Measurements from ENCODE around the gene LMBR1.

Gene LMBR1

DNA sequence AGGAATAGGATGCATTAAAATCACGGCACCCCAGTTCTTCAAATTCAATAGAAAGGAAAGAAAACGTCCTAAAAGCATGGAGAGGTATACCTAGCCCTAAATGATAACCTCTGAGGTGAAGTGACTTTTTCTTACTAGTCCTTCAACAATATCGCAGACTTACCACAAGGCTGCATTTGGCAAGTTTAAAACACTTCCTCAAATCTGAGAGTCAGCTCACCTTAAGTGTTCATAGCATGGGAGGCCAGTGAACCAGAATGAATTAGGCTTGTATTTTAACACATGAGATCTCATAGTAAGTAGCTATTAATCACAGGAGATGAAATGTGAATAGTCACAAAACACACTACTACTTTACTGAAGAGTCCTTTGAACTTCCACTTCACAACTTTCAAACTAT, 128.2 kb downstream of the LMBR1 start:
- H3K18ac ChIP-seq (ENCODE audit: low read length): no peak overlapping the region
- no peak overlapping the region for H2BK12ac ChIP-seq (ENCODE audit: low read length)
- no peak overlapping the region for H3K14ac ChIP-seq (ENCODE audit: low read length)
- H3K4me2 ChIP-seq (ENCODE audit: insufficient read depth, low read length, poor library complexity, severe bottlenecking): no peak overlapping the region
- H3K79me1 ChIP-seq (ENCODE audit: low read depth, low read length): no peaks in the 10 kb centered on the region
- no peak overlapping the region for H2AFZ ChIP-seq (ENCODE audit: low read length)
- no peak overlapping the region for H3K9ac ChIP-seq (ENCODE audit: low read depth, low read length, poor library complexity)
- no peak overlapping the region for H3K23ac ChIP-seq (ENCODE audit: low read depth, low read length, poor library complexity)
- H3K27ac ChIP-seq (replicated peaks; ENCODE audit: low read length): no peak overlapping the region
- H2AK5ac ChIP-seq (ENCODE audit: low read depth, low read length): no peak overlapping the region
- H4K8ac ChIP-seq (ENCODE audit: low read depth, low read length): no peak overlapping the region
- H3K4ac ChIP-seq (ENCODE audit: low read length): no peak overlapping the region
- DNase-seq (ENCODE audit: low spot score): no peak
- no peak overlapping the region for H2BK120ac ChIP-seq (ENCODE audit: low read depth, low read length)
- peaks cover 1 to 10% of the 10 kb centered on the region in 2 donors for H3K9me3 ChIP-seq (replicated peaks in 1 of 2; ENCODE audit: control insufficient read depth in 2 of 2, insufficient read depth in 1 of 2, low read depth in 1 of 2, low read length in 2 of 2)
- no peak overlapping the region for H3K4me3 ChIP-seq (ENCODE audit: low read length in 2 of 2)
- H2BK5ac ChIP-seq (ENCODE audit: low read length): no peak overlapping the region
- no CpG with 5 or more reads among the region's 3 CpGs for WGBS, 2 donors (ENCODE audit: extremely low coverage in 2 of 2, insufficient read length in 2 of 2, insufficient replicate concordance in 1 of 2)
- H3K4me1 ChIP-seq (ENCODE audit: control insufficient read depth in 2 of 2, insufficient read depth in 1 of 2, low read depth in 1 of 2, low read length in 2 of 2): no peaks in the 10 kb centered on the region
- no peak overlapping the region for H2BK15ac ChIP-seq (ENCODE audit: low read length)
- H3K27me3 ChIP-seq (ENCODE audit: control insufficient read depth in 3 of 3, insufficient read depth in 3 of 3, low read depth in 1 of 3, low read length in 3 of 3): no peaks in the 10 kb centered on the region
- peaks cover 1 to 28% of the 10 kb centered on the region in 2 donors for H3K36me3 ChIP-seq (replicated peaks in 1 of 2; ENCODE audit: control insufficient read depth in 2 of 2, insufficient read depth in 2 of 2, low read length in 2 of 2)
- H4K91ac ChIP-seq (ENCODE audit: low read depth, low read length, poor library complexity): no peak overlapping the region

DNA sequence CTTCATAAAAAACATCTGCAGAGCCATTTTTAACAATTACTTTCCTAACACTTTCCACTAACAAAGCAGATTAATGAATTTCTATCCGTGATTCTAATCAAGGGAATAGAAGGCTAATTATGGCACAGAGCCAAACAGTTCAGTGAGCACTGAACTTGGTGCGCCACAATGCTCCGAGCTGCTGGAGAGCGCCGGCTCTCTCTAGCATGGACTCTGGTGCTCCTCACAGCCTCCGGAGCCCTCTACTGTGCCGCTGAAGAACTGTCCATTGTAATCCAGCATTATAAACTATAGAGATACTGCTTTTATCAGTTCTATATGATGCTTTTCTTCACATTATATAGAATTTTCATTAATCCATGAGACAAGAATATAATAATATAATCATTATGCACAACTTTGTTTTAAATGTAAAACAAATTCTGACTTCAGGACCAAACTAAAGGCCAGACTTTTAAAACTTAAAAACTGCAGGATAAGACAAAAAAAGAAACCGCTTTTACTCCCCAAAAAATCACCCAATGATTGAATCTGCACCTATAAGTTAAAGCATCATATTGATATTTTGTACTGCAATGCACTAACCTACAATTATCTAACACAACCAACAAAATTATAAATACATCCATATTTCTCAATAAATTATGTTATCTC, 128.8 kb downstream of the LMBR1 start:
- Histone ChIP-seq H3K9ac (ENCODE audit: low read depth, low read length, poor library complexity) (no peak overlapping the region), H2BK120ac (ENCODE audit: low read depth, low read length) (no peak overlapping the region), H3K36me3 (replicated peaks in 1 of 2; ENCODE audit: control insufficient read depth in 2 of 2, insufficient read depth in 2 of 2, low read length in 2 of 2) (peaks cover 1 to 30% of the 10 kb centered on the region in 2 donors), H3K4me1 (ENCODE audit: control insufficient read depth in 2 of 2, insufficient read depth in 1 of 2, low read depth in 1 of 2, low read length in 2 of 2) (no peaks in the 10 kb centered on the region), H3K4me2 (ENCODE audit: insufficient read depth, low read length, poor library complexity, severe bottlenecking) (no peak overlapping the region), H3K79me1 (ENCODE audit: low read depth, low read length) (no peaks in the 10 kb centered on the region), H3K27ac (replicated peaks; ENCODE audit: low read length) (no peak overlapping the region), H2BK15ac (ENCODE audit: low read length) (no peak overlapping the region), H3K27me3 (ENCODE audit: control insufficient read depth in 3 of 3, insufficient read depth in 3 of 3, low read depth in 1 of 3, low read length in 3 of 3) (no peaks in the 10 kb centered on the region), H2BK12ac (ENCODE audit: low read length) (no peak overlapping the region), H2AK5ac (ENCODE audit: low read depth, low read length) (no peak overlapping the region), H3K23ac (ENCODE audit: low read depth, low read length, poor library complexity) (no peak overlapping the region), H2AFZ (ENCODE audit: low read length) (no peak overlapping the region), H3K9me3 (replicated peaks in 1 of 2; ENCODE audit: control insufficient read depth in 2 of 2, insufficient read depth in 1 of 2, low read depth in 1 of 2, low read length in 2 of 2) (peaks cover 3 to 15% of the 10 kb centered on the region in 2 donors), H4K91ac (ENCODE audit: low read depth, low read length, poor library complexity) (no peak overlapping the region), H3K4ac (ENCODE audit: low read length) (no peak overlapping the region), H3K4me3 (ENCODE audit: low read length in 2 of 2) (no peak overlapping the region), H3K18ac (ENCODE audit: low read length) (no peak overlapping the region), H2BK5ac (ENCODE audit: low read length) (no peak overlapping the region), H4K8ac (ENCODE audit: low read depth, low read length) (no peak overlapping the region), H3K14ac (ENCODE audit: low read length) (no peak overlapping the region)
- WGBS, 2 donors (ENCODE audit: extremely low coverage in 2 of 2, insufficient read length in 2 of 2, insufficient replicate concordance in 1 of 2): no CpG with 5 or more reads among the region's 8 CpGs
- DNase-seq (ENCODE audit: low spot score): no peak

- no peak overlapping the region for H2AFZ ChIP-seq (ENCODE audit: low read length)
- H4K91ac ChIP-seq (ENCODE audit: low read depth, low read length, poor library complexity): no peak overlapping the region
- H3K27me3 ChIP-seq (ENCODE audit: control insufficient read depth in 3 of 3, insufficient read depth in 3 of 3, low read depth in 1 of 3, low read length in 3 of 3): no peaks in the 10 kb centered on the region
- no peak for DNase-seq (ENCODE audit: low spot score)
- no peak overlapping the region for H3K4ac ChIP-seq (ENCODE audit: low read length)
- H3K27ac ChIP-seq (replicated peaks; ENCODE audit: low read length): no peak overlapping the region
- no peak overlapping the region for H3K23ac ChIP-seq (ENCODE audit: low read depth, low read length, poor library complexity)
- H3K4me1 ChIP-seq (ENCODE audit: control insufficient read depth in 2 of 2, insufficient read depth in 1 of 2, low read depth in 1 of 2, low read length in 2 of 2): no peaks in the 10 kb centered on the region
- peaks cover 1 to 33% of the 10 kb centered on the region in 2 donors for H3K36me3 ChIP-seq (replicated peaks in 1 of 2; ENCODE audit: control insufficient read depth in 2 of 2, insufficient read depth in 2 of 2, low read length in 2 of 2)
- no CpG with 5 or more reads among the region's 7 CpGs for WGBS, 2 donors (ENCODE audit: extremely low coverage in 2 of 2, insufficient read length in 2 of 2, insufficient replicate concordance in 1 of 2)
- H3K9ac ChIP-seq (ENCODE audit: low read depth, low read length, poor library complexity): no peak overlapping the region
- no peak overlapping the region for H2BK5ac ChIP-seq (ENCODE audit: low read length)
- H2BK120ac ChIP-seq (ENCODE audit: low read depth, low read length): no peak overlapping the region
- no peak overlapping the region for H2BK12ac ChIP-seq (ENCODE audit: low read length)
- H3K4me3 ChIP-seq (ENCODE audit: low read length in 2 of 2): no peak overlapping the region
- H3K4me2 ChIP-seq (ENCODE audit: insufficient read depth, low read length, poor library complexity, severe bottlenecking): no peak overlapping the region
- H2AK5ac ChIP-seq (ENCODE audit: low read depth, low read length): no peak overlapping the region
- H3K79me1 ChIP-seq (ENCODE audit: low read depth, low read length): no peaks in the 10 kb centered on the region
- H2BK15ac ChIP-seq (ENCODE audit: low read length): no peak overlapping the region
- H3K14ac ChIP-seq (ENCODE audit: low read length): no peak overlapping the region
- peaks cover 5 to 17% of the 10 kb centered on the region in 2 donors for H3K9me3 ChIP-seq (replicated peaks in 1 of 2; ENCODE audit: control insufficient read depth in 2 of 2, insufficient read depth in 1 of 2, low read depth in 1 of 2, low read length in 2 of 2)
- H3K18ac ChIP-seq (ENCODE audit: low read length): no peak overlapping the region
- H4K8ac ChIP-seq (ENCODE audit: low read depth, low read length): no peak overlapping the region
Measured at GRCh38 chr7:156759579-156760202, 133.3 kb downstream of the LMBR1 start.

DNA sequence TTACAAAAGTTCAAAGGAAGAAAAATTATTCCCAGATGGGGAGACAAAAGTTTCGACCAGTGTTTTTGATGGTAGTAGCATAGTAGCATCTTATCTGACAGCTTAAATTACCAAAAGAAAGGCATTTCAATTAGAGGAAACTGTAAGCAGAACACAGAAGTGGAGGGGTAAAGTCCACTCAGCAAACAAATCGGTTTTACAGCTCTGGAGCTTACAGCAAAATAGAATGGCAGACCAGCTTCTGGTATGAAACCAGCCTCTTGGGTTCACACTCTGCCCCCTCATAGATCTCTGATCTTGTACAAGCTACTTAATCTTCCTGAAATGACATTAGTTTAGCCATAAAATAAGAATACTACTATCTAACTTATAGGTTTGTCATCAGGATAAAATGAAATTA, 133.8 kb downstream of the LMBR1 start:
- Histone ChIP-seq H3K9ac (ENCODE audit: low read depth, low read length, poor library complexity) (no peak overlapping the region), H4K91ac (ENCODE audit: low read depth, low read length, poor library complexity) (no peak overlapping the region), H3K36me3 (replicated peaks in 1 of 2; ENCODE audit: control insufficient read depth in 2 of 2, insufficient read depth in 2 of 2, low read length in 2 of 2) (peaks cover 1 to 33% of the 10 kb centered on the region in 2 donors), H3K14ac (ENCODE audit: low read length) (no peak overlapping the region), H3K27me3 (ENCODE audit: control insufficient read depth in 3 of 3, insufficient read depth in 3 of 3, low read depth in 1 of 3, low read length in 3 of 3) (no peaks in the 10 kb centered on the region), H3K79me1 (ENCODE audit: low read depth, low read length) (no peaks in the 10 kb centered on the region), H3K23ac (ENCODE audit: low read depth, low read length, poor library complexity) (no peak overlapping the region), H3K4ac (ENCODE audit: low read length) (no peak overlapping the region), H2AK5ac (ENCODE audit: low read depth, low read length) (no peak overlapping the region), H2BK12ac (ENCODE audit: low read length) (no peak overlapping the region), H3K27ac (replicated peaks; ENCODE audit: low read length) (no peak overlapping the region), H4K8ac (ENCODE audit: low read depth, low read length) (no peak overlapping the region), H3K4me2 (ENCODE audit: insufficient read depth, low read length, poor library complexity, severe bottlenecking) (no peak overlapping the region), H2BK15ac (ENCODE audit: low read length) (no peak overlapping the region), H2BK5ac (ENCODE audit: low read length) (no peak overlapping the region), H2AFZ (ENCODE audit: low read length) (no peak overlapping the region), H3K4me3 (ENCODE audit: low read length in 2 of 2) (no peak overlapping the region), H3K4me1 (ENCODE audit: control insufficient read depth in 2 of 2, insufficient read depth in 1 of 2, low read depth in 1 of 2, low read length in 2 of 2) (no peaks in the 10 kb centered on the region), H2BK120ac (ENCODE audit: low read depth, low read length) (no peak overlapping the region), H3K18ac (ENCODE audit: low read length) (no peak overlapping the region), H3K9me3 (replicated peaks in 1 of 2; ENCODE audit: control insufficient read depth in 2 of 2, insufficient read depth in 1 of 2, low read depth in 1 of 2, low read length in 2 of 2) (peaks cover 5 to 17% of the 10 kb centered on the region in 2 donors)
- WGBS, 2 donors (ENCODE audit: extremely low coverage in 2 of 2, insufficient read length in 2 of 2, insufficient replicate concordance in 1 of 2): no CpG with 5 or more reads among the region's 2 CpGs
- no peak for DNase-seq (ENCODE audit: low spot score)

Measured in neuronal stem cell (in vitro differentiated cells).